ENCODE measurements around the gene ZNF549.

The ZNF549 gene

DNA sequence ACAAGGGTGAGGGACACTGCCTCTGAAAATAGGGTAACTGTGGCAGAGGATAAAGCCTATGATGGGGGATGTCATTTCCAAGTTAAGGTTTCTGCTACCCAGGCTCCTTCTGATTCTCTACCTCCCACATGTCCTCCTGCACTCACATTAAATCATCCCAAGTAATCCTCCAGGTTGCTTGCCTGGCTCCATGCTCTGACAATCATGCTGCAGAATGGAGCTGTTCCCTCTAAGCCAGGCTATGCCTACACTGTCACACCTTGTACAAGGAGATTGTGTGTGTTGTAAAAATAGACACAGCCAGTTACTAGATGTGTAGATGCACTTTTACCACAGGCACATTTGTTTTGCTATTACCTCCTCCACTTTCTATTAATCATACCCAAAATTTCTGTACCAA, 43.6 kb downstream of the ZNF549 start:
- DNase-seq: no peak

DNA sequence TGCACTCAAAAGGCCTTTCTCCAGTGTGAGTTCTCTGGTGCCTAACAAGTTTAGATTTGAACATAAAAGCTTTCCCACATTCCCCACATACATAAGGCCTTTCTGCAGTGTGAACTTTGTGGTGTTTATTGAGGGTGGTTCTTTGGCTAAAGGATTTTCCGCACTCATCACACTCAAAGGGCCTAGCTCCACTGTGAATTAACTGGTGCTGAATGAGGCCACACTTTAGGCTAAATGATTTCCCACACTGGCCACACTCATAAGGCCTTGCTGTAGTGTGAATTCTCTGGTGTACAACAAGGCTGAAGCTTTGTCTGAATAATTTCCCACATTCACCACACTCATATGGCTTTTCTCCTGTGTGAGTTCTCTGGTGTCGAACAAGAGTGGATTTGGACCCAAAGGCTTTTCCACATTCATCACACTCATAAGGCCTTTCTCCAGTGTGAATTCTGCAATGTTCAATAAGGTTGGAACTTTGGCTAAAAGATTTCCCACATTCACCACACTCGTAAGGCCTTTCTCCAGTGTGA, 45.3 kb downstream of the ZNF549 start:
- DNase-seq: no peak

DNA sequence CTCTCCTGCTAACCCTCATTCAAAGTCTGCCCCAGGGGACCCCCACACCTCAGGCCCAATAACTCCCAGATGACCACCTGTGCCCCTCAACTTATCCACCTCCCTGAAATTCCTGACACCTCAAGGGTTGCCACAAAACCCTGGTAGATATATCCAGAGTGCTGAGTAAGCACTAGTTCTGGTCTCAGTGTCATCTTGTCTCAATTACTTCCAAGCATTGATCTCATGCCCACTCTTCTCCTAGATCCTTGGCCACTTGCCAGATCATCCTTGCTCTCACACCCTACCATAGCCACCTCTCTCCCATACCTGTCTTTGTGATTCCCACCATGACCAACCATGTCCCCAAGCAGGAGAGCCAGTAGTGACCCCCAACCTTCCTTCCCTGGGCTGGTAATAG, 49.5 kb downstream of the ZNF549 start:
- DNase-seq: no peak

DNA sequence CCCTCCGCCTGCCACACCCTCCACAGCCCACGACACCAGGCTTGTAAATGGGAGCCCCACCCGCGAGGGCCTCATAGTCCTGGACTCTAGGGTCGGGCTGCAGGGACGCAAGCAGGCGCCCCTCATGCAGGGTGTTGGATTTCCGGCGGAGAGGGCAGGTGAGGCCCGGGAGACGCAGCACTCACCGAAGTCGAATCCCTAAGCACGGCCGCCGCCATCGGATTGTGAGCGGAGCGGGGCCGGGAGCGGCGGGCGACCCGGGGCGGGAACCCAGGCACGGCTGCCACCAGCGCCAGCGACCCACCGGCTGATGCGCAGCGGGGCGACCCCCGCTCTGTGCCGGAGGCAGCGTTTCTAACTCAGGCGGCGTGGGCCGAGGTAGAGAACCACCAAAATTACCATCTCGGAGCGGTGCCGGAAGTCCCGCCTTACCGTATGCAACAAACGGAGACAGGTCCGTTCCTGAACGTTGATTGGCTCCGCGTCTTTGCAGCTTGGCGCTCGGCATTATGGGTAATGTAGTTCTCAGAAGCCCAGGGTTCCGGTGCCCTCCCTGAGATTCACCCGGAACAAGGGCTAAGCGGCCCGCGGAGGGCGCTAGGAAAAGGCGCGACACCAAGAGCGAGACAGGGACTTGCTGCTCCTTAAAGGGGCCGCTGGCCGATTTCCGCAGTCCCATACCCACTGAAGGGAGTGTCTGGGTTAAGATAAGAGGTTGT, 51.5 kb downstream of the ZNF549 start, which contains the start of gene ZNF416:
TSS of gene ZNF416 (minus strand) at position 425 of the 719 bp plus-strand sequence. CDS start at position 218, 207 bp downstream.
- peak; percentile 89 for DNase-seq

DNA sequence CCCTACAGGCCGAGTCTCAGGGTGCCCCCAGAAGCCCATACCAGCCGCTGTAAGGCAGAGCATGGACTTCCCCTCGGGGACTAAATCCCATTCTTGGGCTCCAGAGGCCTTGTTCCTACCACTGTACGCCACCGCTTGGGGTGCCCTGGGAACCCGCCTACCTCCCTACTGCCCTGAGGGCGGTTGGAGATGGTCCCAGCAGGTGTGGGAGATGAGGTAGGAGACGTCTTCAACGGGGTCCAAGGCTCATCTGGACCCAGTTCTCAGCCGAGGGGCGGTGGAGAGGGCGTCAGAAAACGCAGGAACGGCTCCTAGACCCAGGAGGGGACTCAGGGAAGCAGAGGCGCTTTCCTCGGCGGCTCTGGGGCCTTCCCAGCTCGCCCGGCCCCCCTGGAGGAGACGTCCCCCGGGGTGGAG, 56.0 kb downstream of the ZNF549 start:
- DNase-seq: no peak

DNA sequence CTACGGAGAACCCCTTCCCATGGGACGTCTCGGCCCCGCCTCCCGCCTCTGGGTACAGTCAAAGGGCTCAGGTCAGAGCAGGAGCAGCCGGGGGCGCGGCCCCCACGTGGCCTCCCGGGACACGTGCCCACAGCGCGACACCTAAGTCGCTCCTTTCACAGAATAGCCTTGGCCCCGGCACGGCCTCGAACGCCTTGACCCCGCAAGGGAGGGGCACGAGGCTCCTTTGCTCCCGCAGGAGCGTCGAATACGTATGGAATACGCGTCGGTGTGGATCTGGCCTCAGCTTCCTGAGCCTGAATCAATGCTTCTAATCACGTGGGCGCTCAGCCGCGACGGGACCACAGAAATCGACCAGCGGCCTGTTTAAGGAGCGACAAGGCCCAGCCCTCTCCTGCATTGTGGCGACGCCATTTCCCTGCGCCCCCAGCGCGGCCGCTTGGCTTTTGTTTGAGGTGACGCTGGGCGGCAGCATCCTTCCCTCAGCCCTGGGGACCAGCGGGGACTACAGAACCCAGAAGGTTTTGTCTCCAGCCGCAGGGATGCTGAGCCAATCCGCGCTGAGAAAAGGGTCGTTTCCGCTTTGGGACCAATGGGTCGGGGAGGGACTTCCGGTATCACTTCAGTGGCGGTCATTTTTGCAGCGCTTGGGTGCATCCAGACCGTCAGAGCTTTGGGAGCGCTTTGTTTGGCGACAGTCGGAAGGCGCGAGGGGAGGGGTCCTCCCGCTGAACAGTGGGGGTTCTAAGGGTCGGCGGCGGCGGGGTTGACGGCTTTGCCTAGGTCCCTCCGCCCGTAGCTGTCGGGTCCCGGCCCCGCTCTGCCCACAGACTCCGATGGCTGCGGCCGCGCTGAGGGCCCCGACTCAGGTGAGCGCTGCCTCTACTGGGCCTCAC, 56.6 kb downstream of the ZNF549 start, which contains the start of gene ZIK1:
TSS of gene ZIK1 (plus strand) at position 625 of the 896 bp plus-strand sequence. CDS start at position 837, 212 bp downstream.
- peak; percentile 81 for DNase-seq

DNA sequence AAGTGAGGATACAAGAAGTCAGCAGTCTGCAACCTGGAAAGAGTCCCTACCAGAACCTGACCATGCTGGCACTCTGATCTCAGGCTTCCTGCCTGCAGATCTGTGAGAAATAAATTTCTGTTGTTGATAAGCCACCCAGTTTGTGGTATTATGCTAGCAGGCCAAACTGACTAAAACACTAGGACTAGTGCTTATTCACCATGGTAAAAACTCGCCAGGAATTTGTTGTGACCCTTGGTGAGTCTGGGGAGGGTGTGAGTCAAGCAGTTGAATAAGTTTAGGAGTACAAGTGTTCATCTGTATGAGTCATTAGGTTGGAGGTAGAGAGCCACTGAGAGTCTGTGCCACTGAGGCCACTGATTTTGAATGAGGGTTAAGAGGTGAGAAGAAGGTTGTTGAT, 60.4 kb downstream of the ZNF549 start:
- no peak for DNase-seq

DNA sequence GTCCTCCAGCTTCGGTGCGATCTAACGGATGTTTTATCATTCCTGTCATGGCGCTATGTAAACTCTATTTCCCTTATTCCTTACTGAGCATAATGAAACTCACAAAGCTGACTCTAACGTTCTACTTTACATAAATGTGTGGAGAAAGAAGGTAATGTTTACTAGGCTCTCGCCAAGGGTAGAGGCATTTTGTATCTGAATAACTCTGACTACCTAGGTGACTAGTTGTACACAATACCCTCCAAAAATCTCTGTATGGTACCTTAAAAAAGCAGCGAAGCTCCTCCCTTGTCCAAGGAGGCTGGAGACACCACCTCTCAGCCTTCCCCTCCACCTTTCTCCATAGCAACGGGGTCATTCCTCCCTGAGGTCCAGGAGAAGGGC, 72.2 kb downstream of the ZNF549 start:
- no peak for DNase-seq

DNA sequence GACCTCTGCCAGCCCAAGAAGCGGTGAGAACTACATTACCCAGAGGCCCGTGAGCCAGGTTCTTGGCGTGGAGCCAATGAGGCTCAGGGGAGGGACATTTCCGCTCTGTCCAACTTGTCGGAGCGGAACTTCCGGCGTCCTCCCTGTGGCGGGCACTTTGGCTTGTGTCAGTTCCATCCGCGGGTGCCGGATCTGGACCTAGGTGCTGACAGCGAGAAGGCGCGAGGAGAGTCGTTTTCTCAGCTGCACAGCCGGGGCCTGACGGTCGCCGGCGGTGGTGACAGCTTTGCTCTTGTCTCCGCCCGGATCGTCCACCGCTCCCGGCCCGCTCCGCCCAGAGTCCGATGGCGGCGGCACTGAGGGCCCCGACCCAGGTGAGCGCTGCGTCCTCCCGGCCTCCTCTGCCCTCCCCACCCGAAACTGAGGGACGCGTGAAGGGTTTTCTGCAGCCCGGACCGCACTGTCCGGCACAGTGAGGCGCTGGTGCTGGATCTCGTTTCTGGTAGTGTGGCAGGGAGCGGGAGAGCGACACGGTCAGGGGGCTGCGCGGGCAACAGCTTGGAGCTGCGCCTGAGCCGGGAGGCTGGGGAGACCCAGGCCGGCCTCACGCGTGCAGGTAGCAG, 72.7 kb downstream of the ZNF549 start, which contains the start of gene ZNF530:
TSS of gene ZNF530 (plus strand) at position 125 of the 623 bp plus-strand sequence. CDS start 4,461 bp downstream, outside the sequence.
- DNase-seq: peak; percentile 83

DNA sequence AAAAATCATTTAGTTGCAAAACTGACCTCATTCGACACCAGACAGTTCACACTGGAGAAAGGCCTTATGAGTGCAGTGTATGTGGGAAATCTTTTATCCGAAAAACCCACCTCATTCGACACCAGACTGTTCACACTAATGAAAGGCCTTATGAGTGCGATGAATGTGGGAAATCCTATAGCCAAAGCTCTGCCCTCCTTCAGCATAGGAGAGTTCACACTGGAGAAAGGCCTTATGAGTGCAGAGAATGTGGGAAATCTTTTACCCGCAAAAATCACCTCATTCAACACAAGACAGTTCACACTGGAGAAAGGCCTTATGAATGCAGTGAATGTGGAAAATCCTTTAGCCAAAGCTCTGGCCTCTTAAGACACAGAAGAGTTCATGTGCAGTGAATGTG, 79.8 kb downstream of the ZNF549 start:
- DNase-seq: no peak

Measured in activated T-cell treated with anti-CD3 and anti-CD28 coated beads, Interleukin-2, amount 50 U/mL, for 1 hour (primary cell).